Suppressor macrophage (primary cell): ENCODE measurements around the gene FZD10.

Experiments
- DNase-seq, 4 experiments: peaks; one replicate each; pipeline ENCODE4 v3.0.0-alpha.2; 2020 to 2022

FZD10 gene

GRCh38 chr12:130214686-130215395, 52.6 kb downstream of the FZD10 start:
- DNase-seq = no peak
